K562 (cell line): ENCODE measurements around the gene IL17RA. TPM values are rescaled to one million over a fixed set of nuclear protein-coding genes. Genes with fewer than 3 reads are reported as not detected.

Source experiments
- ATAC-seq: fragments of 200-7000 bp; cut with Tn5 transposase; 3 replicates; pipeline ENCODE4 v1.9.1; 2020; ENCODE audit warnings: moderate library complexity
- BruUV-seq: library from RNA; stranded (reverse); fragments of 400-500 nt; replicated peaks from 2 replicates; lab custom pipeline; 2021; lab: Mats Ljungman, UMichigan
- CTCF ChIA-PET: fragments of 300-600 bp; formaldehyde crosslinking; extraction: SDS; loops from one replicate; lab custom pipeline; 2021; ENCODE audit warnings: low intra/inter-chr PET ratio; lab: Yijun Ruan, JAX
- POLR2A ChIA-PET: fragments of 300-600, 350-650 bp; sonication (Branson Sonifier 250); formaldehyde crosslinking; extraction: SDS; loops from one replicate; lab custom pipeline; 2021; ENCODE audit warnings: antibody characterized with exemption, inconsistent platforms; lab: Yijun Ruan, JAX
- DNase-seq, 4 experiments: peaks; one replicate each; pipeline versions ENCODE4 v3.0.0 to v3.0.0-alpha.2; 2011 to 2018; ENCODE audit warnings: low spot score in 3 of 4, mixed read lengths in 3 of 4; ENCODE audit errors: extremely low read depth in 1 of 4
- FAIRE-seq: peaks from 2 replicates; lab custom pipeline; 2011; peaks lifted over from hg19 to GRCh38; lab: Jason Lieb, UNC
- H2AFZ ChIP-seq: 2 replicates; pipeline ENCODE4 v1.6.0; 2011; ENCODE audit warnings: low read depth, low read length, control low read depth, inconsistent platforms
- H3K27ac ChIP-seq: fragments of 200-600 bp; 3 replicates; pipeline ENCODE4 v1.8.0; 2011; ENCODE audit warnings: low read depth, mild to moderate bottlenecking, control low read depth, inconsistent platforms, low read length, moderate library complexity, mixed read lengths; ENCODE audit errors: extremely low read depth
- H3K27me3 ChIP-seq, 2 experiments: fragments of 300-600 bp in 1 of 2; 2 replicates in 1 of 2; 3 replicates in 1 of 2; pipeline versions ENCODE4 v1.6.0 to v1.8.0; 2011; ENCODE audit warnings: inconsistent platforms in 2 of 2, low read length in 2 of 2, mild to moderate bottlenecking in 1 of 2, mixed read lengths in 1 of 2, moderate library complexity in 1 of 2; ENCODE audit not compliant: control insufficient read depth in 2 of 2, insufficient read depth in 2 of 2
- H3K36me3 ChIP-seq: fragments of 300-600 bp; 3 replicates; pipeline ENCODE4 v1.8.0; 2011; ENCODE audit warnings: mild to moderate bottlenecking, low read length, inconsistent platforms; ENCODE audit not compliant: control insufficient read depth, insufficient read depth
- H3K4me1 ChIP-seq, 2 experiments: fragments of 200-600 bp in 1 of 2; replicated peaks in 1 of 2; 2 replicates in 1 of 2; 3 replicates in 1 of 2; pipeline versions ENCODE4 v1.5.1 to v1.8.0; 2011; ENCODE audit warnings: inconsistent platforms in 2 of 2, low read length in 2 of 2, mild to moderate bottlenecking in 1 of 2, mixed read lengths in 1 of 2, moderate library complexity in 1 of 2; ENCODE audit not compliant: control insufficient read depth in 2 of 2, insufficient read depth in 2 of 2
- H3K4me2 ChIP-seq: 2 replicates; pipeline ENCODE4 v1.6.1; 2011; ENCODE audit warnings: low read length, control low read depth, inconsistent platforms, mixed read lengths; ENCODE audit not compliant: insufficient read depth
- H3K4me3 ChIP-seq: fragments of 200-600 bp; sonication (generic), shearing (Covaris generic); 2 replicates; pipeline ENCODE4 v1.5.1; 2016; ENCODE audit warnings: control low read depth, inconsistent platforms
- H3K79me2 ChIP-seq: fragments of 200-600 bp; 3 replicates; pipeline ENCODE4 v1.8.0; 2011; ENCODE audit warnings: low read length, inconsistent platforms; ENCODE audit not compliant: control insufficient read depth, insufficient read depth
- H3K9ac ChIP-seq, 2 experiments: 2 replicates each; pipeline versions ENCODE4 v1.6.0 to v1.6.1; 2011; ENCODE audit warnings: low read depth in 2 of 2, low read length in 2 of 2, control low read depth in 1 of 2, inconsistent platforms in 1 of 2, mild to moderate bottlenecking in 1 of 2, mixed read lengths in 1 of 2; ENCODE audit not compliant: insufficient read depth in 1 of 2
- H3K9me1 ChIP-seq: one replicate; pipeline ENCODE4 v1.6.0; 2011; ENCODE audit warnings: inconsistent platforms, mild to moderate bottlenecking, low read length, moderate library complexity; ENCODE audit not compliant: control insufficient read depth, insufficient read depth
- H3K9me3 ChIP-seq: replicated peaks from 2 replicates; pipeline ENCODE4 v1.5.1; 2011; ENCODE audit warnings: low read depth, low read length, inconsistent platforms; ENCODE audit not compliant: control insufficient read depth, insufficient read depth
- H4K20me1 ChIP-seq: replicated peaks from 2 replicates; pipeline ENCODE4 v1.6.1; 2011; ENCODE audit warnings: low read length, inconsistent platforms, mixed read lengths; ENCODE audit not compliant: control insufficient read depth, insufficient read depth
- GATAD2A ChIP-seq: fragments of 450-650 bp; IDR thresholded peaks from 2 replicates; pipeline ENCODE4 v1.6.1; 2017
- HNRNPL ChIP-seq: fragments of 200-400 bp; formaldehyde crosslinking; IDR thresholded peaks from 2 replicates; pipeline ENCODE4 v1.6.1; 2017; ENCODE audit warnings: low read depth, mild to moderate bottlenecking, low read length
- MTA3 ChIP-seq: fragments of 450-650 bp; formaldehyde crosslinking; IDR thresholded peaks from 2 replicates; pipeline ENCODE4 v1.6.1; 2017; ENCODE audit warnings: mild to moderate bottlenecking, borderline replicate concordance
- MTF1 ChIP-seq: fragments of 250-450 bp; sonication (Bioruptor Pico); IDR thresholded peaks from 2 replicates; pipeline ENCODE4 v1.9.0; 2021; ENCODE audit warnings: moderate library complexity, mild to moderate bottlenecking, inconsistent platforms, borderline replicate concordance
- POLR2AphosphoS2 ChIP-seq: IDR thresholded peaks from 2 replicates; pipeline ENCODE4 v1.6.1; 2012; ENCODE audit warnings: low read length, improper control_type of control experiment
- POLR3G ChIP-seq: IDR thresholded peaks from 2 replicates; pipeline ENCODE4 v1.6.1; 2011; ENCODE audit not compliant: insufficient read length, insufficient replicate concordance; ENCODE audit errors: extremely low read depth
- RREB1 ChIP-seq: fragments of 250-450 bp; sonication (Bioruptor Pico); IDR thresholded peaks from 2 replicates; pipeline ENCODE4 v1.4.0; 2020
- SP2 ChIP-seq: IDR thresholded peaks from 2 replicates; pipeline ENCODE4 v1.6.1; 2011; ENCODE audit warnings: mild to moderate bottlenecking, low read depth, low read length, moderate library complexity; ENCODE audit not compliant: poor library complexity, severe bottlenecking; ENCODE audit errors: extremely low read depth
- ZNF239 ChIP-seq: fragments of 250-450 bp; sonication (Bioruptor Pico); IDR thresholded peaks from 2 replicates; pipeline ENCODE4 v1.4.0; 2020; ENCODE audit warnings: mild to moderate bottlenecking
- ZNF561 ChIP-seq: fragments of 450-650 bp; formaldehyde crosslinking; conservative IDR thresholded peaks from 2 replicates; pipeline ENCODE4 v1.4.0; 2020; ENCODE audit warnings: mild to moderate bottlenecking, moderate library complexity
- ZNF75A ChIP-seq: fragments of 450-650 bp; formaldehyde crosslinking; IDR thresholded peaks from 2 replicates; pipeline ENCODE4 v1.4.0; 2020; ENCODE audit warnings: mild to moderate bottlenecking
- WGBS: fragments of 100-300 bp; shearing (Covaris generic); methylation state at CpG from one replicate; pipeline ENCODE4 v1.1.6; 2016; ENCODE audit warnings: low coverage, mixed read lengths; ENCODE audit not compliant: insufficient coverage; ENCODE audit errors: missing lambda C conversion rate; 5-methylcytosine and 5-hydroxymethylcytosine counted together
- in situ Hi-C: fragments of 300-500 bp; cut with MboI; formaldehyde crosslinking; loops from 4 replicates; pipeline ENCODE4 v1.15.0; 2018; ENCODE audit warnings: inconsistent platforms, mixed read lengths
- intact Hi-C: fragments of 100-400 bp; cut with micrococcal nuclease; formaldehyde crosslinking; loops from 2 replicates; pipeline ENCODE4 v1.14.2; 2022
- polyA plus RNA-seq, 8 experiments: library from polyadenylated mRNA; depleted of rRNA in 4 of 8; stranded (reverse) in 5 of 8; unstranded in 3 of 8; fragments of >200 nt; fragmentation: Nextera tagmentation in 2 of 8; fragmentation: Illumina TruSeq in 1 of 8; extraction: Ambion mirVana in 2 of 8; extraction: Trizol in 1 of 8; gene quantifications; 2 replicates each; pipeline versions ENCODE4 v1.2.1 to v1.2.3, GENCODE V29; 2011 to 2014; ENCODE audit warnings: inconsistent platforms in 1 of 8, missing spikeins in 1 of 8
- total RNA-seq, 7 experiments: library from RNA; depleted of rRNA in 6 of 7; stranded (reverse); fragments of >200 nt in 6 of 7; fragmentation: Illumina TruSeq in 2 of 7; extraction: Trizol in 2 of 7; gene quantifications; 2 replicates each; pipeline versions ENCODE4 v1.2.1 to v1.2.3, GENCODE V29; 2011 to 2021; ENCODE audit warnings: low replicate concordance in 1 of 7

IL17RA gene
- total and polyA plus RNA-seq, 9 of the 15 experiments (the other 6 are each of a cell fraction or from before 2014, with no cell fraction given), result 0.17 to 11.8 (median 3.7) TPM

GRCh38 chr22:17065433-17065832, 19.4 kb upstream of the IL17RA start:
- H3K4me1 ChIP-seq, result no peaks in the 10 kb centered on the region; a peak in 1 of 5 replicates
- intact Hi-C loops (no loop called here), in situ Hi-C loops (no loop called here)
- H3K4me3 ChIP-seq, result no peak overlapping the region
- FAIRE-seq (no peak), ATAC-seq (no peak), DNase-seq (no peak)
- H2AFZ ChIP-seq, result no peak overlapping the region
- no peaks in the 10 kb centered on the region for H3K9me1 ChIP-seq
- ChIA-PET POLR2A (no interaction called here), CTCF (no interaction called here)
- no peaks in the 10 kb centered on the region for H3K79me2 ChIP-seq
- H3K9me3 ChIP-seq, result no peaks in the 10 kb centered on the region
- TF ChIP-seq POLR2AphosphoS2 (peak; percentile 41; the same call in 1 of the 2 replicates), ZNF239 (no peak)
- no TSS peak for BruUV-seq
- H3K36me3 ChIP-seq, result peaks cover 7% of the 10 kb centered on the region; the same call in 1 of the 3 replicates
- no peak overlapping the region for H3K27ac ChIP-seq
- WGBS, result 26% methylated on average over 7 of the region's 7 CpGs
- H4K20me1 ChIP-seq, result peaks cover 6% of the 10 kb centered on the region; the same call in 1 of the 2 replicates
- H3K4me2 ChIP-seq, result no peak overlapping the region
- no peaks in the 10 kb centered on the region for H3K27me3 ChIP-seq
- H3K9ac ChIP-seq, result no peak overlapping the region

GRCh38 chr22:17072877-17073276, 11.9 kb upstream of the IL17RA start:
- FAIRE-seq, result no peak
- Histone ChIP-seq H4K20me1 (0 out of 2 replicates have a peak, but pooled peaks cover 3% of the 10 kb centered on the region), H3K4me2 (no peak overlapping the region), H3K4me3 (no peak overlapping the region), H3K27me3 (no peaks in the 10 kb centered on the region), H3K9ac (no peak overlapping the region), H2AFZ (no peak overlapping the region), H3K9me1 (no peaks in the 10 kb centered on the region), H3K36me3 (no peaks in the 10 kb centered on the region), H3K27ac (no peak overlapping the region), H3K79me2 (no peaks in the 10 kb centered on the region), H3K9me3 (no peaks in the 10 kb centered on the region), H3K4me1 (peaks cover 0 to 4% of the 10 kb centered on the region in 2 experiments; a peak in 1 of 5 replicates)
- ATAC-seq, result no peak
- ChIA-PET POLR2A (no interaction called here), CTCF (interaction anchor here (0.6 kb wide), 1 partner anchor 99 kb away, joined by 7 read pairs; no protein-coding TSS in a partner anchor)
- in situ Hi-C loops (loop anchor here (5.0 kb wide), 1 partner anchor 429 kb away; no protein-coding TSS in a partner anchor), intact Hi-C loops (no loop called here)
- no TSS peak for BruUV-seq
- no peak for DNase-seq
- 0% methylated on average over 1 of the region's 1 CpG for WGBS
- TF ChIP-seq MTF1 (CRISPR knock-in tag), result no peak
- TF ChIP-seq HNRNPL, result no peak
- no peak for TF ChIP-seq MTA3
- no peak for TF ChIP-seq RREB1 (CRISPR knock-in tag)
- TF ChIP-seq POLR3G, result no peak
- no peak for TF ChIP-seq ZNF561 (CRISPR knock-in tag)
- TF ChIP-seq GATAD2A, result no peak
- TF ChIP-seq ZNF75A, result no peak
- no peak for TF ChIP-seq SP2
